Measurements from ENCODE around the gene TBC1D9.

The TBC1D9 gene

DNA sequence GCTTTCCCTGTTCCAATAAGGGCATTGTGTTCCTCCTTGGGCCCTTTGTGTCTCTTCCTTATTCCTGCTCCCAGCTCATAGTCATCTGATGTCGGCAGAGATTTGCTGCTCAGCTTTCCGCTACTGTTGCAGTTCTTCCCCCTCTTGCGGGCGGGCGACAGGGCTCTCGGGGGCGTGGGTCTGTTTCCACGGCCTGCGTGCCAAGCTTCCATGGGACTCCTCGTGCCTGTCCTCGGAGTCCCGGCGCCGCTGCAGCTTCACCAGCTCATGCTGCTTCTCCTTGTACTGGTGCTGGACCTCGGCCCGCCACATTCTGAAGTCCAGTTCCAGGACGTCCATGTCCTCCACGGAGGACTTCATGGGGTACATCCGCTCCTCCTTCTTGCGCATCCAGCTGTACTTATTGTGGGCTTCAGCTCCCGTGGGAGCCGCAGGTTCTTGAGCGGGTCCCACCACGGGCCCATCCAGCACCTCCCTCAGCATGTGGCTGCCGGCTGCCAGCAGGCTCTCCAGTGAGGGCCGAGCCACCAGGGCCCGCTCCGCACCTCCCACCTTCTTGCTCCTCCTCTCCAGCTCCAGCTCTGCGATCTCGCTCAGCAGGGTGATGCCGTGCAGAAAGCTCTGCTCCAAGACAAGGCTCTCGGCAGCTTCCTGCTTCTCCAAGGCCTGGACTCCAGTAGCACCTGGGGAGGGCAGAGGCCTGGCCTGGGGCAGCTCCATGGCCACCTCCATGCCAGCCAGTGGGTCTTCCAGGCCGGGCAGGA is 113.3 kb downstream of the TBC1D9 start:
- CTCF ChIA-PET, result interaction anchor here (0.8 kb wide), 2 partner anchors 10 to 33 kb away, joined by 3 read pairs; no protein-coding TSS in a partner anchor
- DNase-seq (ENCODE audit: low read depth, low spot score), result no peak
- no peak overlapping the region for H3K4me3 ChIP-seq (ENCODE audit: low read depth, low read length)
- POLR2A ChIA-PET, result no interaction called here
- TF ChIP-seq, protein P1, sequence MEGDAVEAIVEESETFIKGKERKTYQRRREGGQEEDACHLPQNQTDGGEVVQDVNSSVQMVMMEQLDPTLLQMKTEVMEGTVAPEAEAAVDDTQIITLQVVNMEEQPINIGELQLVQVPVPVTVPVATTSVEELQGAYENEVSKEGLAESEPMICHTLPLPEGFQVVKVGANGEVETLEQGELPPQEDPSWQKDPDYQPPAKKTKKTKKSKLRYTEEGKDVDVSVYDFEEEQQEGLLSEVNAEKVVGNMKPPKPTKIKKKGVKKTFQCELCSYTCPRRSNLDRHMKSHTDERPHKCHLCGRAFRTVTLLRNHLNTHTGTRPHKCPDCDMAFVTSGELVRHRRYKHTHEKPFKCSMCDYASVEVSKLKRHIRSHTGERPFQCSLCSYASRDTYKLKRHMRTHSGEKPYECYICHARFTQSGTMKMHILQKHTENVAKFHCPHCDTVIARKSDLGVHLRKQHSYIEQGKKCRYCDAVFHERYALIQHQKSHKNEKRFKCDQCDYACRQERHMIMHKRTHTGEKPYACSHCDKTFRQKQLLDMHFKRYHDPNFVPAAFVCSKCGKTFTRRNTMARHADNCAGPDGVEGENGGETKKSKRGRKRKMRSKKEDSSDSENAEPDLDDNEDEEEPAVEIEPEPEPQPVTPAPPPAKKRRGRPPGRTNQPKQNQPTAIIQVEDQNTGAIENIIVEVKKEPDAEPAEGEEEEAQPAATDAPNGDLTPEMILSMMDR (IDR thresholded peaks at IDR 0.05; ENCODE audit: insufficient read depth, low read length, missing control alignments), result no peak

- ChIA-PET POLR2A (no interaction called here), CTCF (interaction anchor here (0.8 kb wide), 1 partner anchor 11 kb away, joined by 3 read pairs; no protein-coding TSS in a partner anchor)
- TF ChIP-seq, protein P1 (IDR thresholded peaks at IDR 0.05; ENCODE audit: insufficient read depth, low read length, missing control alignments), result no peak
- no peak overlapping the region for H3K4me3 ChIP-seq (ENCODE audit: low read depth, low read length)
- no peak for DNase-seq (ENCODE audit: low read depth, low spot score)
These were observed 114.3 kb downstream of the TBC1D9 start for GRCh38 chr4:140641789-140642439.

DNA sequence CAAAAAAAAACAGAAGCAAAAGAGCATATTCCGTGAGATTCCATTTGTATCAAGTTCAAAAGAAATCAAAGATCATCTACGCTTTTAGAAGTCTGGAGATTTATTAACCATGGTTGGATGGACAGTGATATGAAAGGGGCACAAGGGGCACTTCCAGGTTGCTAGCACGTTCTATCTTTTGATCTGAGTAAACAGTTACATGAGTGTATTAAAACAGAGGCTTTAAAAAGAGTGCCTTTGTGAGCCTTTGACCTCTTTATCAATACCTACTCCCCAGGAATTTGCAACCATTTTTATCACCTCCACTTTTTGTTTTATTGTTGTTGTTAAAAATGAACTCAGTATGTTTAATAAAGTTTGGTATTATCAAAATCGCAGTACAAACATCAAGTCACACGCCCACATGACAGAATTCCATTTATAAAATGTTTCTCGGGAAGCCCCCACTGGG is 115.1 kb downstream of the TBC1D9 start:
- CTCF ChIA-PET, result no interaction called here
- TF ChIP-seq, protein P1 (IDR thresholded peaks at IDR 0.05; ENCODE audit: insufficient read depth, low read length, missing control alignments), result no peak
- DNase-seq (ENCODE audit: low read depth, low spot score), result no peak
- POLR2A ChIA-PET, result no interaction called here
- no peak overlapping the region for H3K4me3 ChIP-seq (ENCODE audit: low read depth, low read length)

GRCh38 chr4:140640150-140640748 is 115.9 kb downstream of the TBC1D9 start:
- POLR2A ChIA-PET, result no interaction called here
- H3K4me3 ChIP-seq (ENCODE audit: low read depth, low read length), result no peak overlapping the region
- CTCF ChIA-PET, result interaction anchor here (1.0 kb wide), 1 partner anchor 31 kb away, joined by 5 read pairs; no protein-coding TSS in a partner anchor
- TF ChIP-seq, protein P1 (IDR thresholded peaks at IDR 0.05; ENCODE audit: insufficient read depth, low read length, missing control alignments), result no peak
- no peak for DNase-seq (ENCODE audit: low read depth, low spot score)

DNA sequence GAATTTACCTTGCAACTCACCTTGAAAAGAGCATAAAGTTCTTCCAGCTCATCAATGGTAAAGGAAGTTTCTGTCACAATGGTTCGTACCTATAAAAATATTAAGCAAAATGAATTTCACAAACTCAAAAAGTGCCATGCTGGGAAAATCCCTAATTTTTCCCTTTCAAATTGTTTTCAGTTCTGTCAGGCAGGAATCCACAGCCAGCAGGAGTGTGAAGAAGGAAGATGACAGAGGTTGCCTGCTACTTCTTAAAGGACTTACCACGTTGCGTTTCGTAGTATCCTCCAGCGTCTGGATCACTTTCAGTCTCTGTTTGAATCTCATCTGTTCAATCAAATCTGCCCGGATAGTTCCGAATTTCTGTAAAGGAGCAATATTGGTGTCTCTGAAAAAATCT is 117.1 kb downstream of the TBC1D9 start:
- CTCF ChIA-PET, result interaction anchor here (0.8 to 1.3 kb wide), 4 partner anchors 10 to 279 kb away, joined by 3 read pairs; no protein-coding TSS in a partner anchor
- TF ChIP-seq, protein P1 (IDR thresholded peaks at IDR 0.05; ENCODE audit: insufficient read depth, low read length, missing control alignments), result no peak
- no peak for DNase-seq (ENCODE audit: low read depth, low spot score)

GRCh38 chr4:140637836-140638235 is 118.3 kb downstream of the TBC1D9 start:
- no peak overlapping the region for H3K4me3 ChIP-seq (ENCODE audit: low read depth, low read length)
- no peak for DNase-seq (ENCODE audit: low read depth, low spot score)
- CTCF ChIA-PET, result interaction anchor here (1.8 kb wide), 1 partner anchor 213 kb away, joined by 6 read pairs; no protein-coding TSS in a partner anchor
- POLR2A ChIA-PET, result no interaction called here
- TF ChIP-seq, protein P1 (IDR thresholded peaks at IDR 0.05; ENCODE audit: insufficient read depth, low read length, missing control alignments), result peak; percentile 14

More for the DNA sequence above, 117.1 kb downstream of the TBC1D9 start:
- no peak overlapping the region for H3K4me3 ChIP-seq (ENCODE audit: low read depth, low read length)
- POLR2A ChIA-PET, result no interaction called here
